ENCODE results near the gene SNRPB2. TPM values are rescaled to one million over a fixed set of nuclear protein-coding genes. Genes with fewer than 3 reads are reported as not detected.

Gene SNRPB2
- total RNA-seq, 1 experiment from 2014 or later: 78.4 TPM

GRCh38 chr20:16740365-16741072 is 10.7 kb downstream of the SNRPB2 start:
- Histone ChIP-seq H3K27me3 (ENCODE audit: insufficient read depth, low read length) (no peaks in the 10 kb centered on the region), H3K9ac (ENCODE audit: low read length) (no peak overlapping the region), H3K4me1 (ENCODE audit: control insufficient read depth in 1 of 2, insufficient read depth in 2 of 2, low read length in 2 of 2) (no peaks in the 10 kb centered on the region), H3K4me2 (ENCODE audit: low read length) (no peak overlapping the region), H3K4me3 (replicated peaks in 1 of 2; ENCODE audit: low read depth in 1 of 2, low read length in 2 of 2) (no peak overlapping the region), H3K27ac (ENCODE audit: low read depth, low read length) (no peak overlapping the region), H3K36me3 (ENCODE audit: control insufficient read depth in 1 of 2, insufficient read depth in 2 of 2, low read length in 2 of 2) (peaks cover 21 to 39% of the 10 kb centered on the region in 2 experiments), H3K9me2 (ENCODE audit: insufficient read depth) (no peaks in the 10 kb centered on the region), H2AFZ (ENCODE audit: low read depth, low read length, poor library complexity, severe bottlenecking) (no peak overlapping the region), H3K79me2 (ENCODE audit: insufficient read depth, low read length) (peaks cover 20% of the 10 kb centered on the region), H4K20me1 (ENCODE audit: insufficient read depth) (no peaks in the 10 kb centered on the region; the same call in 1 of the 2 replicates), H3K9me3 (ENCODE audit: control insufficient read depth in 1 of 2, insufficient read depth in 1 of 2, low read depth in 1 of 2, low read length in 2 of 2) (no peaks in the 10 kb centered on the region)
- TF ChIP-seq YY1 (IDR thresholded peaks at IDR 0.05; ENCODE audit: extremely low read depth, insufficient replicate concordance, low read depth, low read length): no peak
- no peak for TF ChIP-seq CBX3 (IDR thresholded peaks at IDR 0.05; ENCODE audit: low read depth)
- no peak for TF ChIP-seq EZH2 (IDR thresholded peaks at IDR 0.05)
- TF ChIP-seq RAD21 (IDR thresholded peaks at IDR 0.05; ENCODE audit: low read depth): no peak
- TF ChIP-seq ELF1 (IDR thresholded peaks at IDR 0.05; ENCODE audit: borderline replicate concordance, low read depth): no peak
- TF ChIP-seq ZFX (IDR thresholded peaks at IDR 0.05): no peak
- no peak for TF ChIP-seq FOSL1 (IDR thresholded peaks at IDR 0.05; ENCODE audit: low read depth)
- no peak for TF ChIP-seq SRF (IDR thresholded peaks at IDR 0.05; ENCODE audit: low read depth)
- no peak for TF ChIP-seq CEBPB (IDR thresholded peaks at IDR 0.05; ENCODE audit: low read depth)
- TF ChIP-seq JUND (IDR thresholded peaks at IDR 0.05): no peak
- TF ChIP-seq POLR2AphosphoS5 (IDR thresholded peaks at IDR 0.05; ENCODE audit: low read depth, low read length): no peak
- POLR2A ChIA-PET: no interaction called here
- intact Hi-C loops (cut with micrococcal nuclease): no loop called here
- RAD21 ChIA-PET (ENCODE audit: low non-redundant PET in 1 of 2, low total read pairs in 2 of 2, uncharacterized antibody in 2 of 2, unreplicated experiment in 2 of 2): no interaction called here
- CTCF ChIA-PET: no interaction called here
- BruUV-seq (replicated peaks): TSS peak; percentile 2
- no peak for ATAC-seq
- no peak for DNase-seq (ENCODE audit: low read depth, low spot score)

- no peaks in the 10 kb centered on the region for H3K9me2 ChIP-seq (ENCODE audit: insufficient read depth)
- intact Hi-C loops (cut with micrococcal nuclease): no loop called here
- RAD21 ChIA-PET (ENCODE audit: low non-redundant PET in 1 of 2, low total read pairs in 2 of 2, uncharacterized antibody in 2 of 2, unreplicated experiment in 2 of 2): no interaction called here
- no peak overlapping the region for H2AFZ ChIP-seq (ENCODE audit: low read depth, low read length, poor library complexity, severe bottlenecking)
- TF ChIP-seq REST (IDR thresholded peaks at IDR 0.05; ENCODE audit: low read depth): no peak
- no peak for TF ChIP-seq SRF (IDR thresholded peaks at IDR 0.05; ENCODE audit: low read depth)
- no peaks in the 10 kb centered on the region for H3K4me1 ChIP-seq (ENCODE audit: control insufficient read depth in 1 of 2, insufficient read depth in 2 of 2, low read length in 2 of 2)
- H3K4me3 ChIP-seq (replicated peaks in 1 of 2; ENCODE audit: low read depth in 1 of 2, low read length in 2 of 2): no peak overlapping the region
- no peaks in the 10 kb centered on the region for H3K9me3 ChIP-seq (ENCODE audit: control insufficient read depth in 1 of 2, insufficient read depth in 1 of 2, low read depth in 1 of 2, low read length in 2 of 2)
- H3K27ac ChIP-seq (ENCODE audit: low read depth, low read length): no peak overlapping the region
- H3K4me2 ChIP-seq (ENCODE audit: low read length): no peak overlapping the region
- no TSS peak for BruUV-seq (replicated peaks)
- H3K36me3 ChIP-seq (ENCODE audit: control insufficient read depth in 1 of 2, insufficient read depth in 2 of 2, low read length in 2 of 2): peaks cover 7 to 16% of the 10 kb centered on the region in 2 experiments; a peak in 3 of 4 replicates
- H3K79me2 ChIP-seq (ENCODE audit: insufficient read depth, low read length): no peaks in the 10 kb centered on the region
- no peak for ATAC-seq
- no peaks in the 10 kb centered on the region for H4K20me1 ChIP-seq (ENCODE audit: insufficient read depth)
- DNase-seq (ENCODE audit: low read depth, low spot score): no peak
- H3K9ac ChIP-seq (ENCODE audit: low read length): no peak overlapping the region
- POLR2A ChIA-PET: no interaction called here
- CTCF ChIA-PET: no interaction called here
- H3K27me3 ChIP-seq (ENCODE audit: insufficient read depth, low read length): no peaks in the 10 kb centered on the region
Measured at GRCh38 chr20:16744178-16744807, 14.5 kb downstream of the SNRPB2 start.
